Measurements from ENCODE around the gene CLASP1. TPM values are rescaled to one million over a fixed set of nuclear protein-coding genes. Genes with fewer than 3 reads are reported as not detected.

The CLASP1 gene
- 100 to 1,000 TPM in 1 of 4 donors, 10 to 100 TPM in 3; 53.9 to 117 (median 56.2) TPM for total RNA-seq
- 10 to 100 TPM in 1 of 3 donors, 1 to 10 TPM in 2; 2.4 to 14.8 (median 3.0) TPM for polyA plus RNA-seq

- TF ChIP-seq CTCF (IDR thresholded peaks at IDR 0.05) = no peak
- no peak for TF ChIP-seq POLR2A (IDR thresholded peaks at IDR 0.05)
- peak in 1 of 4 donors; percentile 64 for TF ChIP-seq POLR2AphosphoS5 (IDR thresholded peaks at IDR 0.05)
- no peak for TF ChIP-seq EP300 (IDR thresholded peaks at IDR 0.05)
- DNase-seq = peak; percentile 84
- Histone ChIP-seq H3K4me3 (peak within 1 kb of the TSS; percentile 77 to 94 (median 85)), H3K4me1 (peaks cover 0 to 46% (median 30%) of the 10 kb centered on the region in 4 donors), H3K36me3 (no peaks in the 10 kb centered on the region), H3K27me3 (no peaks in the 10 kb centered on the region), H3K27ac (peak within 1 kb of the TSS; percentile 93 to 98 (median 96)), H3K9me3 (no peaks in the 10 kb centered on the region)
- intact Hi-C loops (cut with DNase I) = loop anchor here (1.0 to 5.0 kb wide), 3 partner anchors 52 to 118 kb away; partner anchors contain the start of gene NIFK
- WGBS, 2 donors = 1% methylated on average over 36 of the region's 36 CpGs
Measured at GRCh38 chr2:121649149-121649595, at the start of gene CLASP1. TSS of gene CLASP1 (minus strand) at chr2:121649462. CDS start at chr2:121605895, 43,567 bp downstream.

GRCh38 chr2:121698318-121698930 lies 49.2 kb upstream of the CLASP1 start:
- WGBS, 2 donors = 90 to 93% methylated on average over 11 of the region's 11 CpGs
- H3K27ac ChIP-seq = no peak overlapping the region
- H3K9me3 ChIP-seq = no peaks in the 10 kb centered on the region
- peak; percentile 11 for DNase-seq
- no peaks in the 10 kb centered on the region for H3K27me3 ChIP-seq
- intact Hi-C loops (cut with DNase I) = no loop called here
- no peaks in the 10 kb centered on the region for H3K36me3 ChIP-seq
- peaks cover 0 to 7% (median 0%) of the 10 kb centered on the region in 4 donors for H3K4me1 ChIP-seq
- TF ChIP-seq EP300 (IDR thresholded peaks at IDR 0.05) = no peak
- TF ChIP-seq POLR2A (IDR thresholded peaks at IDR 0.05) = no peak
- TF ChIP-seq CTCF (IDR thresholded peaks at IDR 0.05) = no peak
- no peak for TF ChIP-seq POLR2AphosphoS5 (IDR thresholded peaks at IDR 0.05)
- no peak overlapping the region for H3K4me3 ChIP-seq

GRCh38 chr2:121697108-121697631 lies 47.9 kb upstream of the CLASP1 start:
- Histone ChIP-seq H3K27me3 (no peaks in the 10 kb centered on the region), H3K9me3 (no peaks in the 10 kb centered on the region), H3K27ac (peak overlapping the region in 1 of 4 donors; percentile 35), H3K36me3 (no peaks in the 10 kb centered on the region), H3K4me3 (no peak overlapping the region), H3K4me1 (peaks cover 0 to 7% (median 0%) of the 10 kb centered on the region in 4 donors)
- peak; percentile 27 for DNase-seq
- TF ChIP-seq CTCF (IDR thresholded peaks at IDR 0.05) = no peak
- TF ChIP-seq POLR2A (IDR thresholded peaks at IDR 0.05) = no peak
- no peak for TF ChIP-seq POLR2AphosphoS5 (IDR thresholded peaks at IDR 0.05)
- TF ChIP-seq EP300 (IDR thresholded peaks at IDR 0.05) = no peak
- 30 to 51% methylated on average over 4 of the region's 4 CpGs for WGBS, 2 donors
- intact Hi-C loops (cut with DNase I) = no loop called here

GRCh38 chr2:121696410-121696930 lies 47.2 kb upstream of the CLASP1 start:
- 88 to 94% methylated on average over 7 of the region's 7 CpGs for WGBS, 2 donors
- TF ChIP-seq POLR2A (IDR thresholded peaks at IDR 0.05) = no peak
- no peak for TF ChIP-seq CTCF (IDR thresholded peaks at IDR 0.05)
- no peak for TF ChIP-seq POLR2AphosphoS5 (IDR thresholded peaks at IDR 0.05)
- TF ChIP-seq EP300 (IDR thresholded peaks at IDR 0.05) = no peak
- Histone ChIP-seq H3K4me1 (peaks cover 0 to 7% (median 0%) of the 10 kb centered on the region in 4 donors), H3K27ac (no peak overlapping the region), H3K36me3 (no peaks in the 10 kb centered on the region), H3K9me3 (no peaks in the 10 kb centered on the region), H3K4me3 (no peak overlapping the region), H3K27me3 (no peaks in the 10 kb centered on the region)
- intact Hi-C loops (cut with DNase I) = no loop called here
- DNase-seq = peak; percentile 29

Data from sigmoid colon (tissue), 7 donors.